Transverse colon (tissue), 3 donors: ENCODE measurements around the gene ONECUT1.

Source experiments
- POLR2A ChIP-seq: fragments of 450-650 bp; IDR thresholded peaks from one replicate; pipeline ENCODE4 v1.6.1; 2016; ENCODE audit warnings: antibody characterized with exemption, mild to moderate bottlenecking, moderate library complexity
- TF ChIP-seq, protein P1 (sequence below), 5 experiments: fragments of 200-600 bp in 3 of 5; fragments of 450-650 bp in 2 of 5; sonication (generic) in 3 of 5; IDR thresholded peaks; 1 replicate in 2 of 5; 2 replicates in 3 of 5; pipeline ENCODE4 v1.5.1; 2016 to 2017; ENCODE audit warnings: antibody characterized with exemption in 5 of 5, inconsistent platforms in 3 of 5, mild to moderate bottlenecking in 2 of 5, moderate library complexity in 1 of 5

DNA sequence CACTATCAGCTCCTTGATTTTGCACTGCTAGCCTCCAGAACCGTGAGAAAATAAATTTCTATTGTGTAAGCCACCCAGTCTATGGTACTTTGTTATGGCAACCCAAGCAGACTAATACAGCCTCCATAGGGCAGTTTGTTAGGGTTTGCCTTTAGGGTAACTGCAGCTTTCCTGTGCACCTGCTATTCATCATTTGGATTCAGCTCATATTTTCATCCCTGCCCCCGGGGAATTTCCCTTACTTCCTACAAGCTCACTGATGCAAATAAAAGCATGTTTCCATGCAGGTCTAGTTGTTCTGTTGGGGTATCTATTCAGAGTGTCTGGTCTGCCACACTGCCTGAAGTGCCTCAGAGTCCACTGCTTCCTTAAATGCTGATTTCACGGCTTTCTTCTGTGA, 62.3 kb downstream of the ONECUT1 start:
- TF ChIP-seq, protein P1, sequence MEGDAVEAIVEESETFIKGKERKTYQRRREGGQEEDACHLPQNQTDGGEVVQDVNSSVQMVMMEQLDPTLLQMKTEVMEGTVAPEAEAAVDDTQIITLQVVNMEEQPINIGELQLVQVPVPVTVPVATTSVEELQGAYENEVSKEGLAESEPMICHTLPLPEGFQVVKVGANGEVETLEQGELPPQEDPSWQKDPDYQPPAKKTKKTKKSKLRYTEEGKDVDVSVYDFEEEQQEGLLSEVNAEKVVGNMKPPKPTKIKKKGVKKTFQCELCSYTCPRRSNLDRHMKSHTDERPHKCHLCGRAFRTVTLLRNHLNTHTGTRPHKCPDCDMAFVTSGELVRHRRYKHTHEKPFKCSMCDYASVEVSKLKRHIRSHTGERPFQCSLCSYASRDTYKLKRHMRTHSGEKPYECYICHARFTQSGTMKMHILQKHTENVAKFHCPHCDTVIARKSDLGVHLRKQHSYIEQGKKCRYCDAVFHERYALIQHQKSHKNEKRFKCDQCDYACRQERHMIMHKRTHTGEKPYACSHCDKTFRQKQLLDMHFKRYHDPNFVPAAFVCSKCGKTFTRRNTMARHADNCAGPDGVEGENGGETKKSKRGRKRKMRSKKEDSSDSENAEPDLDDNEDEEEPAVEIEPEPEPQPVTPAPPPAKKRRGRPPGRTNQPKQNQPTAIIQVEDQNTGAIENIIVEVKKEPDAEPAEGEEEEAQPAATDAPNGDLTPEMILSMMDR (IDR thresholded peaks at IDR 0.05): no peak
- TF ChIP-seq POLR2A: no peak
